Measurements from ENCODE around the gene PTPRH. TPM values are rescaled to one million over a fixed set of nuclear protein-coding genes. Genes with fewer than 3 reads are reported as not detected.
A peak's percentile ranks its signal among the peaks of the same experiment; 100 is the strongest.
"Not testable (repeated sequence)": the region's sequence is repeated elsewhere in the genome, so short reads cannot be mapped to it uniquely, and the experiment has no call there.

The PTPRH gene
- total RNA-seq, 2 donors from 2014 or later, result not detected

GRCh38 chr19:55227241-55228014 lies 18.1 kb upstream of the PTPRH start:
- Mint-ChIP-seq H3K4me3 (no peak overlapping the region), H3K27ac (no peak overlapping the region), H3K9me3 (no peaks in the 10 kb centered on the region), H3K4me1 (ENCODE audit: low read depth) (no peaks in the 10 kb centered on the region), H3K27me3 (ENCODE audit: low read depth) (no peaks in the 10 kb centered on the region), H3K36me3 (ENCODE audit: insufficient read depth in 2 of 2) (peaks cover 4 to 11% of the 10 kb centered on the region in 2 donors)
- ATAC-seq (replicated peaks in 1 of 2) (no peak), DNase-seq (no peak)

- H3K4me3 Mint-ChIP-seq, result no peak overlapping the region
- DNase-seq (no peak), ATAC-seq (replicated peaks in 1 of 2) (no peak)
- no peak overlapping the region for H3K27ac Mint-ChIP-seq
- peaks cover 2 to 10% of the 10 kb centered on the region in 2 donors for H3K36me3 Mint-ChIP-seq (ENCODE audit: insufficient read depth in 2 of 2)
- no peaks in the 10 kb centered on the region for H3K9me3 Mint-ChIP-seq
- no peaks in the 10 kb centered on the region for H3K4me1 Mint-ChIP-seq (ENCODE audit: low read depth)
- no peaks in the 10 kb centered on the region for H3K27me3 Mint-ChIP-seq (ENCODE audit: low read depth)
These were observed 17.5 kb upstream of the PTPRH start for GRCh38 chr19:55226788-55227187.

GRCh38 chr19:55226273-55226672 lies 17.0 kb upstream of the PTPRH start:
- H3K4me1 Mint-ChIP-seq (ENCODE audit: low read depth), result no peaks in the 10 kb centered on the region
- no peak overlapping the region for H3K4me3 Mint-ChIP-seq
- DNase-seq (no peak), ATAC-seq (replicated peaks in 1 of 2) (no peak)
- peaks cover 0 to 2% of the 10 kb centered on the region in 2 donors for H3K9me3 Mint-ChIP-seq
- peaks cover 5 to 12% of the 10 kb centered on the region in 2 donors for H3K36me3 Mint-ChIP-seq (ENCODE audit: insufficient read depth in 2 of 2)
- no peaks in the 10 kb centered on the region for H3K27me3 Mint-ChIP-seq (ENCODE audit: low read depth)
- no peak overlapping the region for H3K27ac Mint-ChIP-seq

GRCh38 chr19:55225415-55225958 lies 16.2 kb upstream of the PTPRH start:
- DNase-seq, result no peak
- Mint-ChIP-seq H3K9me3 (peaks cover 2 to 4% of the 10 kb centered on the region in 2 donors), H3K27me3 (ENCODE audit: low read depth) (no peaks in the 10 kb centered on the region), H3K4me1 (ENCODE audit: low read depth) (no peaks in the 10 kb centered on the region), H3K4me3 (no peak overlapping the region), H3K36me3 (ENCODE audit: insufficient read depth in 2 of 2) (peaks cover 5 to 14% of the 10 kb centered on the region in 2 donors), H3K27ac (no peak overlapping the region)
- no peak for ATAC-seq (replicated peaks in 1 of 2)

GRCh38 chr19:55224679-55225414 lies 15.5 kb upstream of the PTPRH start:
- ATAC-seq (replicated peaks in 1 of 2); DNase-seq; H3K4me1 Mint-ChIP-seq (ENCODE audit: low read depth); H3K27ac Mint-ChIP-seq; H3K9me3 Mint-ChIP-seq; H3K27me3 Mint-ChIP-seq (ENCODE audit: low read depth); H3K4me3 Mint-ChIP-seq: not testable (repeated sequence)
- peaks cover 5 to 14% of the 10 kb centered on the region in 2 donors for H3K36me3 Mint-ChIP-seq (ENCODE audit: insufficient read depth in 2 of 2)

GRCh38 chr19:55224038-55224665 lies 14.9 kb upstream of the PTPRH start:
- ATAC-seq (replicated peaks in 1 of 2) (no peak), DNase-seq (no peak)
- Mint-ChIP-seq H3K4me3 (no peak overlapping the region), H3K27ac (no peak overlapping the region), H3K27me3 (ENCODE audit: low read depth) (no peaks in the 10 kb centered on the region), H3K9me3 (peaks cover 4 to 5% of the 10 kb centered on the region in 2 donors), H3K36me3 (ENCODE audit: insufficient read depth in 2 of 2) (peaks cover 5 to 14% of the 10 kb centered on the region in 2 donors), H3K4me1 (ENCODE audit: low read depth) (no peaks in the 10 kb centered on the region)

GRCh38 chr19:55223291-55224037 lies 14.2 kb upstream of the PTPRH start:
- Mint-ChIP-seq H3K27me3 (ENCODE audit: low read depth) (no peaks in the 10 kb centered on the region), H3K4me1 (ENCODE audit: low read depth) (no peaks in the 10 kb centered on the region), H3K36me3 (ENCODE audit: insufficient read depth in 2 of 2) (peaks cover 5 to 14% of the 10 kb centered on the region in 2 donors), H3K4me3 (no peak overlapping the region), H3K27ac (no peak overlapping the region), H3K9me3 (peaks cover 4 to 5% of the 10 kb centered on the region in 2 donors)
- DNase-seq, result no peak
- ATAC-seq (replicated peaks in 1 of 2), result no peak

- peaks cover 16% of the 10 kb centered on the region for H3K27me3 Mint-ChIP-seq (ENCODE audit: low read depth)
- H3K36me3 Mint-ChIP-seq (ENCODE audit: insufficient read depth in 2 of 2), result peaks cover 7 to 12% of the 10 kb centered on the region in 2 donors
- H3K4me3 Mint-ChIP-seq, result no peak overlapping the region
- H3K9me3 Mint-ChIP-seq, result peaks cover 5% of the 10 kb centered on the region in 2 donors
- ATAC-seq (replicated peaks in 1 of 2) (no peak), DNase-seq (no peak)
- H3K4me1 Mint-ChIP-seq (ENCODE audit: low read depth), result peaks cover 25% of the 10 kb centered on the region
- H3K27ac Mint-ChIP-seq, result no peak overlapping the region
These were observed 11.2 kb upstream of the PTPRH start for GRCh38 chr19:55220525-55220924.

- DNase-seq, result peak; percentile 67 to 78
- no peak overlapping the region for H3K27ac Mint-ChIP-seq
- peaks cover 9 to 17% of the 10 kb centered on the region in 2 donors for H3K36me3 Mint-ChIP-seq (ENCODE audit: insufficient read depth in 2 of 2)
- peaks cover 8 to 10% of the 10 kb centered on the region in 2 donors for H3K9me3 Mint-ChIP-seq
- peak; percentile 82 to 84 for ATAC-seq (replicated peaks in 1 of 2)
- peak overlapping the region; percentile 58 to 87 for H3K4me3 Mint-ChIP-seq
- H3K27me3 Mint-ChIP-seq (ENCODE audit: low read depth), result peaks cover 33% of the 10 kb centered on the region
- peaks cover 25% of the 10 kb centered on the region for H3K4me1 Mint-ChIP-seq (ENCODE audit: low read depth)
These were observed 7.3 kb upstream of the PTPRH start for GRCh38 chr19:55216461-55217198.

GRCh38 chr19:55213547-55213946 lies 4.2 kb upstream of the PTPRH start:
- H3K27me3 Mint-ChIP-seq (ENCODE audit: low read depth), result peaks cover 43% of the 10 kb centered on the region
- DNase-seq (no peak), ATAC-seq (replicated peaks in 1 of 2) (no peak)
- no peak overlapping the region for H3K4me3 Mint-ChIP-seq
- peaks cover 4 to 5% of the 10 kb centered on the region in 2 donors for H3K9me3 Mint-ChIP-seq
- peaks cover 25% of the 10 kb centered on the region for H3K4me1 Mint-ChIP-seq (ENCODE audit: low read depth)
- H3K27ac Mint-ChIP-seq, result no peak overlapping the region
- H3K36me3 Mint-ChIP-seq (ENCODE audit: insufficient read depth in 2 of 2), result peaks cover 6 to 14% of the 10 kb centered on the region in 2 donors

GRCh38 chr19:55212447-55212846 lies 3.1 kb upstream of the PTPRH start:
- H3K36me3 Mint-ChIP-seq (ENCODE audit: insufficient read depth in 2 of 2), result peaks cover 6 to 14% of the 10 kb centered on the region in 2 donors
- ATAC-seq (replicated peaks in 1 of 2) (no peak), DNase-seq (peak; percentile 52 to 62)
- H3K4me1 Mint-ChIP-seq (ENCODE audit: low read depth), result peaks cover 19% of the 10 kb centered on the region
- peaks cover 44% of the 10 kb centered on the region for H3K27me3 Mint-ChIP-seq (ENCODE audit: low read depth)
- H3K9me3 Mint-ChIP-seq, result peaks cover 4 to 5% of the 10 kb centered on the region in 2 donors
- H3K4me3 Mint-ChIP-seq, result no peak overlapping the region
- no peak overlapping the region for H3K27ac Mint-ChIP-seq
